DMS114 treated with DMSO at 0.1 percent for 48 hours (cell line): ENCODE results near the gene KRT38.
"Not testable (repeated sequence)": the region's sequence is repeated elsewhere in the genome, so short reads cannot be mapped to it uniquely, and the experiment has no call there.

Experiments
- DNase-seq: peaks from one replicate; lab custom pipeline; 2025; ENCODE audit not compliant: unreplicated experiment; lab: John Stamatoyannopoulos, UW

KRT38 gene

DNA sequence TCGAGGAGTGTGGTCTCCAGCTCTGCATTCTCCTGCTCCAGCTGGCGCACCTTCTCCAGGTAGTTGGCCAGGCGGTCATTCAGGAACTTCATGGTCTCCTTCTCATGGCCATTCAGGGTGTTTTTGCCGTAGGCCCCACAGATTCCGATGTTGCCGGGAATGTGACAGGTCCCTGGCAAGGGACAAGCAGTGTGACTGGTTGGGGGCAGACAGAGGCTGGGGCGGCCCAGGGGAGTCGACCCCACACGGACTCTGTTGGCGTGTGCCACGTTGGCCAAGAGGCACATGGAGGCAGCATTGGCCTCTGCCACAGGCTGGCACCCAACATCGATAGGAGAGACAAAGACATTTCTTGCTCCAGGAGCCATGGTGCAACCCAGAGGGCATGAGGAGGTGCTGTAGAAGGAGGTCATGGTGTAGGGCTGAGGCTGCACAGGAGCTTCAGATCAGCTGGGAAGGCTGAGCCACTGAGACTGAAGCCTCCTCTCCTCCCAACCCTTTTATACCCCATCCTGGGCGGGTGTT, 16.6 kb downstream of the KRT38 start, which contains the start of gene KRT37:
KRT37 (minus strand) TSS at position 475 of the 525 bp plus-strand sequence; CDS start at position 413, 62 bp downstream.
- no peak for DNase-seq

DNA sequence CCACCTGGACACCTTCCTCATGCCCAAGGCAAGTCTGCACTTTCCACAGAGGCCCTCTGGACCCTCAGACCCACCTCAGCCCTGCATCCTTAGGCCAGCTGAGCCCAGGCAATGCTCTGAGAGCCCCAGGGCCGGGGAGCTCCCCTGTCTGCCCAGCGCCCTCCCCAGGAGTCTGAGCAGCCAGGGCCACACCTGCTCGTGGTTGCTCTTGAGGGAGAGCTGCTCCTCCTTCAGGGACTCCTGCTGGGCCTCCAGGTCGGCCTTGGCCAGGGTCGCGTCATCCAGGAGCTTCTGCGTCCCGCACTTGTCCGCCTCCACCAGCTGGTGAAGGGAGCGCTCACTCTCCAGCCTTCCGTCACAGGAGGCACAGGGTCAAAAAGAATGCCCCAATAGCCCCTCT, 18.2 kb downstream of the KRT38 start:
- DNase-seq, result not testable (repeated sequence)

DNA sequence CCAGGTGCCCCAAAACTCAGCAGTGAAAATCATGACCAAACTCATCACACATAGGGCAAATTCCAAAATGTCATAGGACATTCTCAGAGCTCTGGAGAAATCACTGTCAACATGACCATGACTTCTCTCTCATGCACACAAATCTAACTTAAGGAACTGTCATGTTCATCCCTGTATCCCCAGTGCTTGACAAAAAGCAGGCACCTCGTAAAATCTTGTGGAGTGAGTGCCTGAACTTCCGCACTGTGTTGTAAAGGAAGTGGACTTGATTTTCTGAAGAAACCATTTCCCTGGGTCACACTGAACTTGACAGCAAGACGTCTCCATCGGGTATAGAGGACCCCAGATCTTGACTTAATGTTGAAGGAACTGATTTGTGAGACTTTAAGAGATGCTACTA, 19.2 kb downstream of the KRT38 start:
- DNase-seq, result no peak

DNA sequence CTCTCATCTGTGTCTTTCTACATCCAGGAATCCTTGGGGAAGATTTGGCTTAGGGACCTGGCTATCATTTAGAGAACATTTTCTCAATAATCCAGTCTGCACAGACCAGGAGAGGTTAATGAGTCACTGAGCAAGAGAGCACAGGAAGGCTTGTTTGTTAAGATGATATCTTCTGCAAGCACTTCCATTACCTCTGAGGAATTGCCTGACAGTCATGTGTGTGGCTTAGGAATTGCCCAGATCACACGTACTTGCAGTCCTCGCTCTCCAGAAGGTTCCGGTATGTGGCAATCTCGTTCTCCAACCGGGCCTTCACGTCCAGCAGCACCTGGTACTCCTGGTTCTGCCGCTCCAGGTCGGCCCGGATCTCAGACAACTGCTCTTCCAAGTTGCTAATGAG, 19.7 kb downstream of the KRT38 start:
- DNase-seq, result no peak

DNA sequence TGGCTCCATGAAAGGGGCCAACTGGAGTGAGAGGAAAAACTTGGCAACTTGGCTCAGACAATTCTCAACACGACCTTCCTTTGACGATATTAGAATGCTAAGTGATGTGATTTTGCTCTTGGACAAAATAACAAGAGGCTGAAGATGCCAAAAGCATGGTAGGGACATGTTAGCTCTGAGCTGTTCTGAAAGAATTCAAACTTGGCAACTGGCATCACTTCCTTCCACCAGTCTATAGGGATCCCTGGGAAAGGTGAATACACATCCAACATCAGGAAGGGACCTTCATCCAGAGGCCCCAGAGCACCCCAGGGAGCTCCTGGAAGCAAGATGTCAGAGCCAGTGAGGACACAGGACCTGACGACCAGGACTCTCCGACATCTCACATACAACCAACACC, 20.6 kb downstream of the KRT38 start:
- no peak for DNase-seq

DNA sequence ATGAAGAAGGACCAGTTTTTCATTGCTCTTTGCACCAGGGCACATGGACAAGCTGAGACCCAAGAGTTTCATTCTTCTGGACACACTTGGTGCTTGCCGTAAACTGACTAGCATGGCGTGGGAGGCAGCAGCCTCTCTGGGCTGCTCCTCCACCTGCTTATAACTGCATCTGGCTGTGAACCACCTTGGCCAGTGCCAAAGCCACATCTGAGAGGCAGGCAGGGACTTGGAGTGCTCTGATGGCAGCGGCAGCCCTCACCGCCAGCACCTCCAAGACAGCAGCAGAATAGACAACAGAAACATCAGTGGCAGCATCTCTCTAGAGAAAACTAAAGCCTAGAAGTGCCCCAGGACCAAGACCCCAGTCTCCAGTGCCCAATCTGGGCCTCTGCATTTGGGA, 21.1 kb downstream of the KRT38 start:
- no peak for DNase-seq

DNA sequence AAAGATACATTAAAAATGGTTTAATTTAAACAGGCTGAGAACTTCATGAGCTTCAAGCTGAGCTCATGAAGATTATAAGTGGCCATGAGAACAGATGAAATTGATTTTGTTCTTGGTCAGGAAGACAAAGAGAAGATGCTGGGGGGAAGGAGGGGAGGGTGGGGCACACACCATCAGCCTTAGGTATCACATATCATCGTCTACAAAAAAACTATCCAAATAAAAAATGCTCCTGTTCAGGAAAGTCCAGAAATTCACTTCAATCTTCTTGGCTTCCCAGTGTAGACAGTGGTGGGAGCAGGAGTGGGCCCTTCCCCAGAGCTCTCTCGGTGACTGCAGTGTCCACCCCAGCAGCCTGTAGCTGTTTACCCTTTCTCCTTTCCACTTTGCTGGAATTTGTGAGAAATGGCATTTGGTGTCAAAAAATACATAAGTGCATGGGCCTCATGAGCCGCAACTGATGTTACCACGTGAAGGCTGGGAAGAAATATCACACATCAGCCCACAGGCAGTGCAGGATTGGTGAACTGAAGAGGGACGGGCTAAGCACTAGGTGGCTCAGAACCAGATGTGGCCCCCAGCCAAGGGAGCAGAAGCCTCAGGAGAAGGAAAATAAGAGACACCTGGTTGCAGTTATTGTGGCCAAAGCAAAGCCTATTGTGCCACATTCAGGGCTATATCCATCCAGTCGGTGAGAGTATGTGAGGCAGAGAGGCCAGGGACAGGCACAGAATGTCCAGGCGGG, 22.5 kb downstream of the KRT38 start:
- DNase-seq, result no peak

DNA sequence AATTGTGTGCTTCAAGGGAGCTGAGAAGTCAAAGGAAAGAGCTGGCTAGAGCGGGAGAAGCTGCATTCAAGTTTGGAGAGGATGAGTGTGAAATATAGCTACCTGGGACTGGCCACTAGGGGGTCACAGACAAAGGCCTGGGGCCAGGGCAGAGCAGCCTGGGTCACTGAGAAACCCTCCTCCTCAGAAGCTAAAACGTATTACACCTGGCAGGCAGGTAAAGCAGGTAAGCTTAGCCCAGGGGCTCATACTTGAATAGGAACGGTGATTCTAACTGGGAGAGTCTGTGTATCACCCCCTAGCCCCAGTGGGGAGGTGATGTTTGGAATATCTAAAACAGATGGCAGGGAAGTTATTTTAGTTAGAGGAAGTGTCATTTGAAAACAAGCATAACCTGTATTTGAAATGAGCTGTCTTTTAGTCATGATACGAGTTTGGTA, 23.2 kb downstream of the KRT38 start:
- no peak for DNase-seq

DNA sequence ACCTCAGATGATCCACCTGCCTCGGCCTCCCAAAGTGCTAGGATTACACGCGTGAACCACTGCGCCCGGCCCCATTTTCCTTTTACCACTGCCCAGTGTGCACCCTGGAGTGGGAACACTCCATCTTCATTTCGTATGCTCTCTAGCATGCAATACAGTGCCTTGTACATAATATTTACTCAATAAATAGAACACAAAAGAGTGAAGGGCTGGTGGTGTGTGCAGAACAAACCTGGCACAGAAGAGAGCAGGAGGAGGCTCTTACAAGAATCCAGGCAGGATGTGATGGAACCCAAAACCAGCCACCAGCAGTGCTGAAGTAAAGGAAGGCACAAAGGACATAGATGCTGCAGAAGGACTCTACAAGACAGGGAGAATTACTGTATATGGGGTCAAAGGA, 23.7 kb downstream of the KRT38 start:
- DNase-seq, result no peak

DNA sequence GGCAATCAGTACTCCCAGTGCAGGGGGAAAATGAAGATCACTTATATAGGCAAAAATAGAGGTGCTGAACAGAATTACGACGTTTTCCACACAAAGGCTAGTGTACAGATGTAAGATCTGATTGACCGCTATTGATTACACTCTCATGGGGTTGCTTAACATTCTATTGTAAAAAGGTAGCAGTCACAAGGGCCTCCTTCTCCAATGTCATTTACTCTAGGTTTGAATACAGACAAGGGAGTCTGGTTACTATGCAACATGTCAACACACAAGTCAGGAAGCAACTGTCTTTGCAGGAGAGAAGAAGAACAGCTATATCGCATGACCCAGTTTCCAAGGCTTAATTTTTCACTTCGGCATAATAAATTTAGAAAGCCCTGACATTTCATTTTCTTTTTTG, 24.3 kb downstream of the KRT38 start:
- DNase-seq, result no peak

DNA sequence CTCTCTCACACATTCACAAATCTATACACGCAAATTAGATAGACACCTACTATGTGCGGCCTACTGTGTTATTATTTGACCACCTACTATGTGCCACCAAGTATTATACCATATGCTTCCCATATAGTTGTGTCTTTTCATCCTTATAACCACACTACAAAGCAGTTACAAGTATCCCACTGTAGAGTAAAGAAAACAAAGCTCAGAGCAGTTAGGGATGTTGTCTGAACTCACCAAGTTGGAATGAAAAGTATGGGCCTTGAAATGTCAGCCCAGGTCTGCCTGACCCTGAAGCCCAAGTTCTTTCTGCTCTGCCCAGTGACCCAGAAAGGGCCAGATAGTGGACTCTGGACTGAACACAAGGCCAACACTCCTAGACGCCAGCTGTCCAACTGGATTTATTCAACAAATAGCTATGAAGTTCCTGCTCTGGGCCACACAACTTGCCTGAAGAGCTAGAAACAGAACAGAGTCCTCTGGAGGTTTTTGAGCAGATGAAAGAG, 24.9 kb downstream of the KRT38 start:
- no peak for DNase-seq

DNA sequence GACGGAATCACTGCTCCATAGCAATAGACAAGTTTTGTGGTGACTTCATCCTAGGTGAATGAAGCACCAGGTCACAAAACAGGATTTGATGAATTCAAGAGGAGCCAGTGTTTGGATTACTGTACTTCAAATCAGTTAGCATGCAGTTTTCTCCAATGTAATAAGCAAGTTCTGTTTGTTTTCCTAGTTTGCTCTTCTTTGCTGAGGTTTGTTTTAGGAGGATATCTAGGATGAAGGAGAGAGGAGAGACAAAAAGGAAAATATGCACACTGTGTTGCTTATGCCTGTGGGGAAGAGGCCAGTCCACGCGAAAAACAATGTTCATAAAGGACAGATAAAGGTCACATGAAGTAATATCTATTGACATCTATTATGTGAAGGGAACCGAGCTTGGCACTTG, 25.4 kb downstream of the KRT38 start:
- no peak for DNase-seq

DNA sequence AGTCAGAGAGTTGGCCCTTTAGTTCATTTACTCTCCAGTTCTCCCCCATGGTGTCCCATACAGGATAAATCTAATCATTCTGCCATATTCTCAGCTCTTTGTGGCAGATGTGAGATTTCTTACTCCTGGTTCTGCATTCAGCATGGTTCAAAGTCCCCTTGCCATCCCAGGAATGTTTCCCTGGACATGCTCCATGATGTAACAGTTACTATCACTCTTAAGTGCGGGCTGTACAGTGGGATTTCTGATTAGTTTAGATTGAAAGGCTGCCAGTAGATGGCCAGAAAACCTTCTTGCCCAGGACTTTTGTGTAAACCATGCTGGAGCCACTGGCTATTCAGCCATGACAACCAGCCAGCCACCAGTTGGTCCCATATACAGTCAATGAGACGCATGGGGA, 26.8 kb downstream of the KRT38 start:
- no peak for DNase-seq

DNA sequence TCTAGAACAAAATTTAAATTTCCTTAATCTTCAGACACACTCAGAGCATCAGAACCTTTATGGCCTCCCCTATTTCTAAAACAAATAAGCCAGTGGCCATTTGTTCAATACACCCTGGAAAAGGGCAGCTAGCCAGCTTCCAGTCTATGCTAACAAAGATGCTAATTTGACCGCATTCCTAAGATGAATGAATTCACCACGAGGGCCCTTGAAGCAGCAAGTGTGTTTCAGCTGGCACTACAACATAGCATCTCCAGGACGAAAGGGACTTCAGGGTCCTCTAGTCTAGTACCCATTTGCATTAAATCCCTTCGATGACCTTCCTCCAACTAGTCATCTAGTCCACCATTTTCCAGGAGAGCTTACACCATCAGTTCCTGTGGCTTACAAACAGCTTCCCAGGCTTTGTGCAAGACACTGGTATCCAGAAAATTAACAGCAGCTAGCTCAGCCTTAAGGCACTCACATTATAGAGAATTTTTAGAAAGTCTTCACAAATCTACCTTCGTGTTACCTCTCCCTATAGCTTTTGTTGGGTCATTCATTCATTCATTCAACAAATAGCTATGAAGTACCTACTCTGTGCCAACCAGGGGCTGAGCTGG, 27.3 kb downstream of the KRT38 start:
- DNase-seq, result no peak

DNA sequence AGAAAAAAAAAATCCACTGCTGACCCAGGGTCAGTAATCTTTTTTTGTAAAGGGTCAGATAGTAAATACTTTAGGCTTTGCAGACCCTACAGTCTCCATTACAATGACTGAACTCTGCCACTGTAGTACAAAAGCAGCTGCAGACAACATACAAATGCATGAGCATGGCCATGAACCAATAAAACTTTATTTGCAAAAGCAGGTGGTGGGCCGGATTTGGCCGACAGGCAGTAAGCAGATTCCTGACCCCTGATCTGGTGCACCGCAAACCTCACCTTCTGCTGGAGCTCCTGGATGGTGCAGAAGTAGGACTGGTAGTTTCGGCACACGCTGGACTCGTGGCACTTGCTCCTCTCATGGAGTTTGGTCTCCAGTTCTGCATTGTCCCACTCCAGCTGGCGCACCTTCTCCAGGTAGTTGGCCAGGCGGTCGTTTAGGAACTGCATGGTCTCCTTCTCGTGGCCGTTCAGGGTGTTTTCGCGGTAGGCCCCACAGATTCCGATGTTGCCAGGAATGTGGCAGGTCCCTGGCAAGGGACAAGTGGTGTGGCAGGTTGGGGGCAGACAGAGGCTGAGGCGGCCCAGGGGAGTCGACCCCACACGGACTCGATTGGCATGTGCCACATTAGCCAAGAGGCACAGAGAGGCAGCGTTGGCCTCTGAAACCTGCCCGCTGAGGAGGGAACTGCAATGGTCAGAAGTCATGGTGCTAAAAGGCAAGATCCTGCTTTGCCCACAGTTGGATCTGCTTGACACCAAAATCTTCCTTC, 29.5 kb downstream of the KRT38 start:
- DNase-seq, result no peak

DNA sequence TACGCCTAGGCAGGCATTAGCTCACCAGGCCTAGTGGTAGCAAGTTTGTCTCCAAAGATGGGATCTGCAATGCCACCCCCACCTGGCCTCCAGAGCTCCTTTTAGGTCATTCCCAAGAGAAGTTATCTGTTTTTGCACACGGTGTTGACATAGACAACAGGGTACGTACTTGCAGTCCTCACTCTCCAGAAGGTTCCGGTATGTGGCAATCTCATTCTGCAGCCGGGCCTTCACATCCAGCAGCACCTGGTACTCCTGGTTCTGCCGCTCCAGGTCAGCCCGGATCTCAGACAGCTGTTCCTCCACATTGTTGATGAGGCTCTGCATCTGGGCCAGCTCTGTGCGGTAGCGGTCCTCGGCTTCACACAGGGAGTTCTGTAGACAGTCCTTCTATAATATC, 33.6 kb downstream of the KRT38 start:
- no peak for DNase-seq

DNA sequence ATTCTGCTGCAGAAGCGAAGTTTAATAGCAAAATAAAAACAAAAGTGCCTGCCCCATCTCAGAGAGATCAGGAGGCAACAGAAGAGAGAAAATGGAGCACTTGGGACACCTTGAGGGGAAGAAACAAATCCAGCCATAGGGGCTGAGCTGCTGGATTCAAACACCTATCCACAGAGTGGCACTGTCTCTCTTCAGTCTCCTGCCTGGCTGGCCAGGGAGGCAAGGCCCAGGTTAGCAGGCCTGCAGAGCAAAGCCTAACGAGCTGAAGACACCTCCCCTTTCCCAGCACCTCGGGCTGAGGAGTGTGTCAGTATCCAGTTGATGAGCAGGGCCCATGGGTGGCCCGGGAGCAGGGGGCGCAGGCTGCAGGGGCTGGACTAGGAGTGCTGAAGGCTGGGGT, 34.6 kb downstream of the KRT38 start:
- DNase-seq, result no peak

DNA sequence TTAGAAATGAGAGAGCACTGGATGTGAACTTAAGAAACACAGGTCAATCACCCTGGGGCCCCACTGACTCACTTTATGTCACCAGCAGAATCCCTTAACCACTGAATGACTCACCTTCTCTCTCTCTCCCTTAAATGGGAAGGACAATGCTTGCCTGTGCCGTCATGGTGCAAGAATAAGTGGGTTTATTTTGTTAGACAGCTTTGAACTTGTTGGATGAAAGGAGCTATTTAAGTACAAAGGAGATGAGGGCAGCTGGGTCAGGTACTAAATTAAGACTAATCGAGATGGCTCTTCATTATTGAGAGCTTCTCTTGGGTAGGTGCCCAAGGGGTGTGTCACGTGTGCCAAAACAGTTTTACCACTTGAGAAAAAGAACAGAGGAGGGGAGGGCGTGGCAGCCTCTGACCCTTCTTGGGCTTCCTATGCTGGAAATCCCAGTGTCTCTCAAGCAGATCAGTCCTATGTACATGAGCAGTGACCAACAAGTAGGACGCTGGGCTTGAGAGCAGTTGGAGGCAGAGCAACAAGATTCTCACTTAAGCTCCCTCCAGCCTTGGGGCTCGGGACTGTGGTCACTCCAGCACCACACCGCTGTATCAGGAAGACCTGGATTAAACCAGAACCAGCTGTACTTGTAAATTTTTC, 36.6 kb downstream of the KRT38 start:
- DNase-seq, result no peak

DNA sequence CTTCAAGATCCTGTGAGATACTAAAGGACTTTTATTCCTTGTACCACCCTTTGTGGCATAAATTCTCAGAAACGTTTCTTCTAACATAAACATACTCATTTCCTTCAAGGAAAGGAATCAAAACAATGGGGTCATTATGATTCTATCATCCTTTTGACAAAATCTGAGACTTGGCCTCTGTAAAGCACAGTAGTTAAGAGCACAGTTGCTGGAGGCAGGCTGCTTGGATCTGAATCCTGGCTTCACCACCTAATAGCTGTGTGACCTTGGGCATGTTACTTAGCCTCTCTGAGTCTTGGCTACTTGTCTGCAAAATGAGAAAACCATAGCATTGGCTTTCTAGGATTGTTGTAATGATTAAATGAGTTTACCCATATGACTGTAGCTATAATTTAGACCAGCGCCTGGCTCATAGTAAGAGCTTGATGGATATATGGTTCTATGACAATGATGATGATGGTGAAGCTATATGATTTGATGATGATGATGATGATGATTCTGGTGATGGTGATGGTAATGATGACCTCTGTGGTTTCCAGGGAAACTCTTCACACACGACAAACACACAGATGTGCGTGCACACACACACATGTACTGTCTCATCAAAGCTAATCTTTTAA, 37.3 kb downstream of the KRT38 start:
- no peak for DNase-seq

DNA sequence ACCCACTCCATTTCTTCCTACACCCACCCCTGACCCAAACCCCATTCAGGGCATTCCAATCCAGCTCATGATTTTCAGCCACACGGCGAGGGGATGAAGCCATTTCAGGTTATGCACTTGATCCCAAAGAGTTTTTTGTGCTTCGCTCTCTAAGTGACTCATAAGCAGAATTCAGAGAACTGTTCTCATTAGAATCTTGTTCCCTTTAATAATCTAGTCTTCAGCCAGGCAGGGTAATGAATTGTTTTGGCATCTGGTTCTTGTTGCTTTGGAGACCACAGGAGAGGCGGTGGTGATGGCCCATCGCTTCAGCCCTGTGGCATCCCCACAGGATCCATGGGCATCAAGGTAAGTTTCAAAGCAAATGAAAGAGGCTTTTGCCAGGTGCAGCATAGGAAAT, 38.6 kb downstream of the KRT38 start:
- no peak for DNase-seq
